T-helper 1 cell (primary cell): ENCODE data around the gene XRCC6.
"Not testable (repeated sequence)": the region's sequence is repeated elsewhere in the genome, so short reads cannot be mapped to it uniquely, and the experiment has no call there.

Source experiments
- DNase-seq, 5 donors: peaks; one replicate each; pipeline ENCODE4 v3.0.0-alpha.2; 2012 to 2020

XRCC6 gene

GRCh38 chr22:41654322-41654721 lies 33.2 kb downstream of the XRCC6 start:
- no peak for DNase-seq

GRCh38 chr22:41656556-41656955 lies 35.5 kb downstream of the XRCC6 start:
- no peak for DNase-seq

- DNase-seq = no peak
Observed at GRCh38 chr22:41657709-41658108, 36.6 kb downstream of the XRCC6 start.

GRCh38 chr22:41658869-41659268 lies 37.8 kb downstream of the XRCC6 start:
- no peak for DNase-seq

GRCh38 chr22:41659941-41660340 lies 38.8 kb downstream of the XRCC6 start:
- no peak for DNase-seq

GRCh38 chr22:41660416-41660815 lies 39.3 kb downstream of the XRCC6 start:
- DNase-seq = no peak

GRCh38 chr22:41661088-41661487 lies 40.0 kb downstream of the XRCC6 start:
- DNase-seq = no peak

GRCh38 chr22:41661713-41662112 lies 40.6 kb downstream of the XRCC6 start:
- no peak for DNase-seq

GRCh38 chr22:41663594-41663993 lies 42.5 kb downstream of the XRCC6 start:
- not testable (repeated sequence) for DNase-seq

GRCh38 chr22:41664490-41664889 lies 43.4 kb downstream of the XRCC6 start:
- DNase-seq = no peak

GRCh38 chr22:41664951-41665350 lies 43.9 kb downstream of the XRCC6 start:
- DNase-seq = no peak

GRCh38 chr22:41668971-41669911 lies 48.1 kb downstream of the XRCC6 start:
- no peak for DNase-seq

- DNase-seq = not testable (repeated sequence)
Observed at GRCh38 chr22:41672096-41672495, 51.0 kb downstream of the XRCC6 start.

GRCh38 chr22:41672780-41673509 lies 51.9 kb downstream of the XRCC6 start:
- DNase-seq = no peak

- DNase-seq = no peak
Observed at GRCh38 chr22:41674846-41675340, 53.8 kb downstream of the XRCC6 start.

- no peak for DNase-seq
Observed at GRCh38 chr22:41676134-41676533, 55.0 kb downstream of the XRCC6 start.

- no peak for DNase-seq
Observed at GRCh38 chr22:41681616-41682015, 60.5 kb downstream of the XRCC6 start.

GRCh38 chr22:41682033-41682807 lies 61.1 kb downstream of the XRCC6 start:
- DNase-seq = peak; percentile 64 to 85 (median 81)

- DNase-seq = no peak
Observed at GRCh38 chr22:41683052-41683451, 62.0 kb downstream of the XRCC6 start.

- no peak for DNase-seq
Observed at GRCh38 chr22:41683616-41684015, 62.5 kb downstream of the XRCC6 start.

- no peak for DNase-seq
Observed at GRCh38 chr22:41684194-41684593, 63.1 kb downstream of the XRCC6 start.

- not testable (repeated sequence) for DNase-seq
Observed at GRCh38 chr22:41686890-41687289, 65.8 kb downstream of the XRCC6 start.

- DNase-seq = peak in 1 of 5 donors; percentile 25
Observed at GRCh38 chr22:41687901-41688364, 66.8 kb downstream of the XRCC6 start.
